DMS79 treated with DMSO at 0.1 percent for 48 hours (cell line): ENCODE measurements around the gene TIMP2.
"Not testable (repeated sequence)": the region's sequence is repeated elsewhere in the genome, so short reads cannot be mapped to it uniquely, and the experiment has no call there.

Experiments
- DNase-seq: peaks from one replicate; lab custom pipeline; 2025; lab: John Stamatoyannopoulos, UW

TIMP2 gene

DNA sequence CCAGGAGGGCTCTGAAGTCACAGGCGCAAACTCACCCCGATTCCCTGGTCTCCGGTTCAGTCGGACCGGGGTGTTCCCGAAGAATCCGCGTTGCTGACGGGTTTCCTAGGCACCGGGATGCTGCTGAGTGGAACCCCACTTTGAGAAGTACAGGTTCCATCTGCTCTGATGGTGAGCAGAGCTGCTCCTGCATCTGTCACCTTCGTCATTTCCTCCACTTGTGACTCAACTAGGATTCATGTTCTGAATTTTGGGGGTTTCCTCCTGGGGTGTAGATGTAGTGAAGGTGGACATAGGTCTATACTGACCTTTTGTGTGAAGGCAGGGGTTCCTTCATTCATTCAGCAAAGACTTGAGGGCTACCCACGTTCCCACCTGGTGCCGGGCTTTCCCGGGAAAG, 29.5 kb upstream of the TIMP2 start:
- DNase-seq, result no peak

DNA sequence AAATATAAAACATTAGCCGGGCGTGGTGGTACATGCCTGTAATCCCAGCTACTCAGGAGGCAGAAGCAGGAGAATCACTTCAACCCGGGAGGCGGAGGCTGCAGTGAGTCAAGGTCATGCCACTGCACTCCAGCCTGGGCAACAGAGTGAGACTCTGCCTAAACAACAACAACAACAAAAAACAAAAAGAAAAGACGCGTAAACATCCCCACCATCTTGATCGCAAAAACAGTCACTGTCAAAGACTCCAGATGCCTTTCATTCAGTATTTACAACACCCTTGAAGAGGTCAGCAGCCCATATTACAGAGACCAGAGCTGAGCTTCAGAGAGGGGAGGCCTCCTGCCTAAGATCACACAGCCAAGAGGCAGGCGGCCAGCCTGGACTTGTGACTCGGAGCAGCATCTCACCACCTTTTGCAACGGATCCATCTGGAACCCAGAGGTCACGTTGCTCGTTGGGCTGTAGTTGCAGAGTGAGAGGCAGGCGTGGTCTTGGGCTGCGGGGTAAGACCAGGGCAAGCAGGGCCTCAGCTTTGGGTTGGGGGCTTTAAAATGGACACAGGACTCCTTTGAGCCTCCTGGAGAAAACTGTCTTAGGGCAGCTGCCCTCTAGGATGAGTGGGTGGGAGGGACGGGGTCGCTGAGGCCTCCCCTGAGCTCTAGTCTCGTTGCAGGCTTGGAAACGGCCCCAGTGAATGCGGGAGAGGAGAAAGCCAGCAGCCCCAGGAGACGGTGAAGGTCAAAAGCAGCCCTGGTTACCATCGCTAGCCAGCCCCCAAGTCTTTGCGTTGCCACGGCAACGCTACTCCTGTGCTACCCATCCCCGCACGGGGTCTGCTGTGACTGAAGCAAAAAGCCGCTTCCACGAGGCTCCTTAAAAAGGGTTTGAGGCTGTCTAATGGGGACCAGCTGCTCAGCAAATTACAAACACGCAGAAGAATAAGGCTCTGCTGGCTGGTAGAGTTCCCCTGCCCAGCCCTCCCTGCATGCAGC, 28.5 kb upstream of the TIMP2 start:
- DNase-seq, result no peak

DNA sequence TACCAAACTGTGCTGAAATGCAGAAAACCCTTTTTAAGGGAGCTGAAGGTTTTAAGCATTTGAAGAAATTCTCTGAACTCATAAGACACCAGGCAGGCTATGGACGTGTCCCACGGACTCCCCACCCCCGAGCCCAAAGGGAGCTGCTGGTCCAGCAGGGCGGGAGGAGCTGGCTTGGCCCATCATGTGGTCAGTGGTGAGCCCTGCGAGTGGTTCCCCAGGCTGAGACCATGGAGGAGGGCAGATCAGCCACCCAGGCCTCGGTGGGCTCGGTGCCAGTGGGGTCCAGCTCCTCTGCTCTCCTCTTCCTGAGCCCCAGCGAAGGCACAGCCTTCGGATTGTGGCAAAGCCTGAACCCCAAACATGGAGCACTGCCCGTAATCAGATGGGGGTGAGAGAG, 27.5 kb upstream of the TIMP2 start:
- DNase-seq, result no peak

DNA sequence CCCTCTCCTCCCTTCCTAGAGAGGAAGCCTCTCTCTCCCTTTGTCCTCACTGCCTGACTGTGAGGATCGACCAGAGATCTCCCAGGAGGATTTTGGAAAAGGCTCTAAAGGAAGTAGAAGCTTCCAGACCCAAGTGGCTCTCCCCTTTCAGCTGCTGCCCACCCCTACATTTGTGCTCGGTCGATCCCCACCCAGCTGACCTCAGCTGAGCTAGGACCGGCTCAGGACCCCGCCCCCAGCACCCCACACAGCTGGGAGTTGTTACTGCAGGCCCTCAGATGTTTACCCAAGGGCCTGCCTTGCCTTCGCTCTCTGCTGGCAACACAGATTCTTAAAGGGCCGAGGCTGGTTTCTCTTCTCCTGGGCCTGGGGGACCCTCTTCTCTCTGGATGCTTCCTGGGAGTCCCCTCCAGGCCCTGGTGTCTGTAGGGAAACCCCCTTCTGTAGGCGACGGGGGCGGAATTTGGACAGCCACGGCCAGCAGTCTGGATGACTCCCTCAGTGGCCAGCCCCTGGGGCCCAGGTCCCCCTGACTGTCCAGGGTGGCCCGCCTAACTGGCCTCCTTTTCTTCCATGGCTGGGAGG, 26.9 kb upstream of the TIMP2 start:
- DNase-seq, result no peak

DNA sequence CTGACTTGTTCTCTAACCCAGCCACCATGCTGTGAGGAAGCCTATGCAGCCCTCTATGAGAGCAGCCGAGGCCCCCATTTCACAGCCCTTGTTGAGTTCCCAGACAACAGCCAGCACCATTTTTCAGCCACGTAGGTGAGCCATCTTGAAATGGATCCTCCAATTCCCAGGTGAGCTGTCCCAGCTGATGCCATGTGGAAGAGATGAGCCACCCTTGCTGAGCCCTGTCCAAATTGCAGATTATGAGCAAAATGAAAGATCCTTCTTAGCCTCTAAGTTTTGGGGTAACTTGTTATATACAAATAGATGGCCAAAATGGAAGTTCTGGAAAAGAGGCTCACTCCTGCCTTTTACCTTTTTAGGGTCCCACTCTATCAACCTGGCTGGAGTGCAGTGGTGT, 25.7 kb upstream of the TIMP2 start:
- DNase-seq, result no peak

DNA sequence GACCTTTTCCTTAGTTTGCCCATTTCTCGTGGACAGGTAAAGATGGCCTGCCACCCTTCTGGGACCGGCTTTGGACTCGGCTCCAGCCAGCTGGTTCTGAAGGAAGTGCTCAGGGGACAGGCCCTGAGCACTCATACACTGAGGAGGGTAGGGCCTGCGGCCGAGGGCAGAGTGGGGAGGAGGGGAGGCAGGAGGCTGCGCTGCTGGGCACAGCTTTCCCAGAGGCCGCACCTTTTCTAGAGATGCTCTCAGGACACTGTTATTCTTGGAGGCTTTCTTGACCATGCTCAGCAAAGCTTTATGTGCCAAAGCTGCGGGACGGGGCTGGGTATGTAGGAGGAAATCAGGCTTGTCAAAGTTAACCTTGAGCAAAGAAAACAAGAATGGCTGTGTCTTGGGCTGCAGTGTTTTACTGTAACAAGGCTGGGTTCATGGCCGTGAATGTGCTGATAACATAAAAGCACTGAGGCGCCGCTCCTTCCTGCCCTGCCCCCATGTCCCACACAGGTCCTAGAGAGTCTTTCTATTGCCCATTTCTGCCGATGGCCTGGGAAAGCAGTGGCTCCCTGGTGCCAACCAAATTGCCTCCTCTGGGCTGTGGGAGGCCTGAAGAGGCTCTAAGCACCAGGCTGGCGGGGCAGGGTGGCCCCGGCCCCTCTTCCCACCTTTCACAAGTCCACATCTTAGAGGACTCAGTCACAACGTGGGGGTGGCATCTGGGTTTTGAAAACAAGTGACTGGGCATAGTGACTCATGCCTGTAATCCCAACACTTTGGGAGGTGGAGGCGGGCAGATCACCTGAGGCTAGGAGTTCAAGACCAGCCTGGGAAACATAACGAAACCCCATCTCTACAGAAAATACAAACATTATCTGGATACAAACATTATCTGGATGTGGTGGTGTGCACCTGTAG, 22.3 kb upstream of the TIMP2 start:
- DNase-seq, result no peak

DNA sequence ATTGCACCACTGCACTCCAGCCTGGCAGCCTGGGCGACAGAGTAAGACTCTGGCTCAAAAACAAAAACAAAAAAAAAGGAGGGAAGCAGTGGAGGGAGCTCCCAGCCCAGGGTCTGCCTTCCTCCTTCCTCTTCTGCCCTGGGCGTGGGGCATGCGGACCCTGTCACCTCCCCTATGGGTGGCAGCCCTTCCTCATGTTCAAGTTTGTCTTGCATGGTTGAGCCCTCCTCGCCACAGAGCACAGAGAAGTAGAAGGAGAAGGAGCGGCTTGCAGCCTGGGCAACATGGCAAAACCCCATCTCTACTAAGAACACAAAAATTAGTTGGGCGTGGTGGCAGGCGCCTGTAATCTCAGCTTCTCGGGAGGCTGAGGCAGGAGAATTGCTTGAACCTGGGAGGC, 21.4 kb upstream of the TIMP2 start:
- no peak for DNase-seq

DNA sequence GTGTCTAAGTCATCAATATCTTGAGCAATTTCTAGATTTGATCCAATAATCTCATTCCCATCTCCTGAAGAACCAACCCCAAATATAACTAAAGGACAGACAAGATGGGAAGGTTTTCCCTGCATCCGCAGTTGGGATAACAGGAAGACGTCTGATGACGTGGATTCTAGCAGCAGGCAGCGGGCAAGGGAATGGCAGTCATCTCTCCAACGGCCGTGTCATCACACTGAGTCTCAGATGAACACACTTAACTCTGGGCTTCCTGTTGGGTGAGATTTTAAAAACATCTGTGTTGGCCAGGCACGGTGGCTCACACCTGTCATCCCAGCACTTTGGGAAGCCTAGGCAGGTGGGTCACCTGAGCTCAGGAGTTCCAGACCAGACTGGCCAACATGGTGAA, 20.9 kb upstream of the TIMP2 start:
- DNase-seq, result no peak

DNA sequence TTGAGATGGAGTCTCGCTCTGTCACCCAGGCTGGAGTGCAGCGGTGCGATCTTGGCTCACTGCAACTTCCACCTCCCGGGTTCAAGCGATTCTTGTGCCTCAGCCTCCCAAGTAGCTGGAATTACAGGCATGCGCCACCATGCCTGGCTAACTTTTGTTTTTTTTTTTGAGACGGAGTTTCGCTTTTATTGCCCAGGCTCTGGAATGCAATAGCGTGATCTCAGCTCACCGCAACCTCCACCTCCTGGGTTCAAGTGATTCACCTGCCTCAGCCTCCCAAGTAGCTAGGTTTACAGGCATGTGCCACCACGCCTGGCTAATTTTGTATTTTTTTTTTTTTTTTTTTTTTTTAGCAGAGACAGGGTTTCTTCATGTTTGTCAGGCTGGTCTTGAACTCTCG, 20.3 kb upstream of the TIMP2 start:
- not testable (repeated sequence) for DNase-seq

DNA sequence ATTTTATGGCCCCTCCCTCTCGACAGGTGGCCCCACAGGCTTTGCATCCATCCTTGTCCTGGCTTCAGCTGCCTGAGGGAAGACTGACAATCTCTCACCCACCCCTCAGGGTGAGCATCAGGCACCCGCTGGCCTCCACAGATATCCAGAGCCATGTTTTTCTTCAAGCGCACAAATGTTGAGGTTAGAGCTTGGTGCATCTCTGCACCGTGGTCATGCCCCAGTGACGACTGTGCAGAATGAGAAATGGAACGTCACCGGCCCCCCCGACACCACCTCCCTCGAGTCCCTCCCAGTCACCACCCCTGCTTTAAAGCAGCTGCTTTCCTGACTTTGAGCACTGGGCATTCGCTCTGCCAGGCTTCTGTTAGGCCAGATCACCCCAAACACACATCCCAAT, 19.8 kb upstream of the TIMP2 start:
- no peak for DNase-seq

DNA sequence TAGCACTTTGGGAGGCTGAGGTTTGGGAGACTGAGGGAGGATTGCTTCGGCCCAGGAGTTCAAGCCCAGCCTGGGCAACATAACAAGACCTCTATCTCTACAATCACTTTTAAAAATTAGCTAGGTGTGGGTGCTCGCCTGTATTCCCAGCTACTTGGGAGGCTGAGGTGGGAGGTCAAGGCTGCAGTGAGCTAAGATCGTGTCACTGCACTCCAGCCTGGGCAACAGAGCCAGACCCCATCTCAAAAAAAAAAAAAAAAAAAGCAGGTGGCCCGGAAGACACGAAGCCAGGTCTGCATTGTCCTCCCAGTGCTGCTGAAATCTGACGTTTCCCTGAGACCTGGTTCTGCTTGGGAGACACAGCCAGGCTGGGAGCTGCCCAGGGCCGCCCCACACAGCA, 18.8 kb upstream of the TIMP2 start:
- DNase-seq, result no peak

DNA sequence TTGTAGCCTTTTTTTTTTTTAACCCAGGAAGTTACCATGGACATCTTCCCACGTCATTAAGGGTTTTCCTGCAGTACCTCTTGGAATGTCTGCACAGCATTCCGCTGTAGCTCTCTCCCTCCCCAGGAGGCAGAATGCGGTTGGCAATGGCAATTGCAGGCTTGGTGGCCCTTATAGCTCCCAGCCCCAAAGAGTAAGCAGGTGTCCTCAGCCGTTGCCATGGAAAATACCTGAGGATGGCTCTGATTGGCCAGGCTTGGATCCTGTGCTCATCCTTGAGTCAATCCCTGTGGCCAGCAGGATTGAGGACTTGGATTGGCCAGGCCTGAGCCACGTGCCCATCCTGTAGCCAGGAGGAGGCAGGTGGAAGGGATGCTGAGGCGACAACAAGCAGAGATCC, 15.5 kb upstream of the TIMP2 start:
- DNase-seq, result no peak

DNA sequence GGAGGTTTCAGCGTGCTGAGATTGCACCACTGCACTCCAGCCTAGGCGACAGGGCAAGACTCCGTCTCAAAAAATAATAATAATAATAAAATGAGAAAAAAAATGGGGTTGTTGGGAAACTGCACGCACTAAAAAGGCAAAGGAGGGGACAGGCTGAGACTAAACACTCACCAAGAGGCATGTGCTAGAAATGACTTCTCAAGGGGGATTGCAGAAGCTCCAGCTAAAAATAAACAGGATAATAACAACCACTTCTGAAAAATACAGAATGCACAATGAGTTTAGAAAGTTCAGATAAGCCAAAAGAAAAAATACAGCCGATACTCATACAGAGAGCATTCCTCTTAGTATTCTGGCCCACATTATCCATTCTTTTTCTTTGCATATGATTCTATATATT, 15.1 kb upstream of the TIMP2 start:
- no peak for DNase-seq

DNA sequence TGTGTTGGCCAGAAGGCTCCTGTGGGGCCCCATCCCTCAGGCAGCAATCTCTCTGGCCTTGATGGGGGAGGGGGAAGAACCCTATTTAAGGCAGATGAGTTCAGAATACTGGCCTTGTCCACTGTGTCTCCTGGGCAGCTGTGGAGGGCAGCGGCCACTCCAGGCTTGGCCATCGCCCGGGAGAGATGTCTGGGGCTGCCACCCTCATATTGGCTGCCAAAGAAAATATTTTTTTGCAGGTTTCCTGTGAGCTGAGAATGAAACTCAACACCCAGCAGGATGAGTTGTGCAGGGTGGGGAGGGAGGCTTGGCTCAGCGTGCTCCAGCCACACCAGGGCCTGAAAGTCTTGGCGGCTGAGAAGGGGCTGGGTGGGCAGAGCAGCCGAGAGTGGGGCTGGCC, 14.4 kb upstream of the TIMP2 start:
- DNase-seq, result no peak

DNA sequence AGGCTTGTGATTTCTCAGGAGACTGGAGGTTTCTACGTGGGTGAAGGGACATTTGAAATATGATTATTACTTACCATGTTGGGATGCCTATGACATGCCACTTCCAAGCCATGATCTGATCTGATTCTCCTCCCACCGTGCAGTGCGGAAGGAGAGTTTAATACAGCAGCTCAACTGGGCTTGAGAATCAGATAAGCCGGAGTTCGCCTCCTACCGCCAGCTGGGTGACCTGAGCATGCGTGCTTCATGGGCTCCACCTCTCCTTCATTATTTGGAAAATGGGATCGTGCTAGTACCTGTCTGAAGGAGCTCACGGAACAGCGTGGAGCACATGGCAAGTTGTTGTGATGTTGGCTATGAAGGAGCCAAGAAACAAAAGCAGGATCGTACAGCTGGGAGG, 12.4 kb upstream of the TIMP2 start:
- no peak for DNase-seq

DNA sequence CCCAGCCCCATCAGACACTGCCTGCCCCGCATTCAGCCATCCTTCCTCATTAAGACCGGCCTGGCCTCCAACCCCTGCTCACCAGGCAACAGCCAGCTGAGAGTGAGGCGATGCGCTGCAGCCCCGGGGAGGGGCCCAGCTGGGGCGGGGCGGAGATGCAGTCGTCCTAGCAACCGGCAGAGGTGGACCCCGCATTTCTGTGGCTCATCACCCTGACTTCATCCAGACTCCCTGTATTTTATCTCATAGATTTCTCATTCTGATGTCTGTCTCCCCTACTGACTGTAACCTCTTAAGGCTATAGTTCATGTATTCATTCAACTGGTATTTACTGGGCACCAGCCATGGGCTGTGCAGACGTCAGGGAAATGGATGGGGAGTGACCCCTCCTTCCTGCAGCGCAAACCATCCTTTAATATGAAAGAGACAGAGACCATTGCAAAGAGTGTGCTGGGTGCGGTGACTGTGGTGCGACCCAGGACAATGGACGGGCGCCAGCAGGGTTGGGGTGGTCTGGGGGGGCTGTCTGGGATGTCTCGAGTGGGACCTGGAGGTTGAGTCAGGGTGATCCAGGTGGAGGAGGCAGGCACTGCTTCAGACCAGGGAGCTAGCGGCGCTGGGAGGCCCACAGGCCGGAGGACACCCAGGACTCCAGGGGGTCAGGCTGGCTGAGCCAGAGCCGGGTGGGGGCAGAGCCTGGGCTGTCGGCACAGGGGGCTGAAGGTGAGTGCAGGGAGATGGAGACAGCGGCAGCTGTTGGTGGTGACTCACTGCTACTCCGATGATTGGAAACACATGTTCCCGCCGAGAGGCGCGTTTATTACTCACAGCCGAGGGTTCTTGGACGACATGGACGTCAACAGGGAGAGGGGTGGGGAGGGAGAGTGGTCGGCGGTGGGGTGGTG, 10.5 kb upstream of the TIMP2 start:
- no peak for DNase-seq

DNA sequence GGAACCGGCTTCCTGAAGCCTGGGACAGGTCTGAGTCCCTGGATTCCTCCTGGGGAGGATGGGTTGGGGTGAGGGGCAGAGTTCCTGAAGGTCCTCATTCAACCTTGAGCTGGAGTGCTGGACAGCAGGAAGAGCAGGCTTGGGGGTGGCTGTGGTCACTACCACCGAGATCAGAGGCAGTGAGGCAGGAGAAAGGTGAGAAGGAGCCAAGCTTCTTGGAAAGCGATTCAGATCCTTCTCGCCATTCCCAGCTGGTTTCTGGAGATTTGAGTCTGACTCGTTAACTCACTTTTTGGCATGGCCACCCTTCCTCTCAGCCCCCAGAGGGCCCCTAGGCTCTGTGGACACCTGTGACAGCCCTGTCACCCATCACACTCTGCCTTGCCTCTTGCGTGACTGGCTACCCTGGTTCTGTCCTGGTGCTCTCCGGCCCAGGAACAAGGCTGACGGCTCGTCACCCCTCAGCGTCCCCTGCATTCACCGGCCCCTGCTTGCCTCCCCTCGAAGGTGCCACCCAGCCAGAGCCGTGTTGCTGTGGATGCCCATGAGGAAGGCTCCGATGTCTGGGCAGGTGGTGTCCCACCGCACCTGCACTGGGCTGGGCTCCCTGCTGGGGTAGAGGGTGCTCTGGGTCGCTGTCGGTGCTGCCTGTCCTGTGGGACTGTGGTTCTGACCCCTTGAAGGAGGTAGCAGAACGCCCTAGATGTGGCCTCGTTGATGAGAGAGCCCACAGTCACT, 9.7 kb upstream of the TIMP2 start:
- DNase-seq, result no peak

DNA sequence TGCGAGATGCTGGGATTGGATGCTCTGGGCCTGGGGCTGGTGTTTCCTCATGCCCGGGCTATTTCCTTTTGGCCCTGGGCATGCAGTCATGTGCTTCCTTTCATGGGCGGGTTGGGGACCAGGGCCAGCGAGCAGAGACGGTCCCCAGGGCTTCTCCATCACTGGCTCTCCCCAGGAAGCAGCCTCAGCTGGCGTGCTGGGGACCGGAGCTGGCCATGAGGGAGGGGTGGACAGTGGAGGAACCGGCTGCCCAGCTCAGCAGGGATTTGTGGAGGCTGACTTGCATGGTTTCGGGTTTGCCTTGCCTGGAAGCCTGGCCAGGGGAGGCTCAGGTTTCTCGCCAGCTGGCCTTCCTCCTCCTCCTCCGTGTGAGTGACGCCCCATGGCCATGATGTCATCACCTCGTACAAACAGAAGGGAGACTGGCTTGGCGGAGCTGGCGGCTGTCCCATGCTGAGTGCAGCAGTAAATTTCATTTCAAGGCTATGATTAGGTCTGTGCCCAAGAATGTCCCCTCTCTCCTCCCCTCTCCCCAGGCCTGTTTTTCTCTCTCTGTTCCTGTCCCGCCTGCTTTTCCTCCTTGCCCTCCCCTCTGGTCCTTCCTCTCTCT, 8.9 kb upstream of the TIMP2 start:
- peak; percentile 22 for DNase-seq

DNA sequence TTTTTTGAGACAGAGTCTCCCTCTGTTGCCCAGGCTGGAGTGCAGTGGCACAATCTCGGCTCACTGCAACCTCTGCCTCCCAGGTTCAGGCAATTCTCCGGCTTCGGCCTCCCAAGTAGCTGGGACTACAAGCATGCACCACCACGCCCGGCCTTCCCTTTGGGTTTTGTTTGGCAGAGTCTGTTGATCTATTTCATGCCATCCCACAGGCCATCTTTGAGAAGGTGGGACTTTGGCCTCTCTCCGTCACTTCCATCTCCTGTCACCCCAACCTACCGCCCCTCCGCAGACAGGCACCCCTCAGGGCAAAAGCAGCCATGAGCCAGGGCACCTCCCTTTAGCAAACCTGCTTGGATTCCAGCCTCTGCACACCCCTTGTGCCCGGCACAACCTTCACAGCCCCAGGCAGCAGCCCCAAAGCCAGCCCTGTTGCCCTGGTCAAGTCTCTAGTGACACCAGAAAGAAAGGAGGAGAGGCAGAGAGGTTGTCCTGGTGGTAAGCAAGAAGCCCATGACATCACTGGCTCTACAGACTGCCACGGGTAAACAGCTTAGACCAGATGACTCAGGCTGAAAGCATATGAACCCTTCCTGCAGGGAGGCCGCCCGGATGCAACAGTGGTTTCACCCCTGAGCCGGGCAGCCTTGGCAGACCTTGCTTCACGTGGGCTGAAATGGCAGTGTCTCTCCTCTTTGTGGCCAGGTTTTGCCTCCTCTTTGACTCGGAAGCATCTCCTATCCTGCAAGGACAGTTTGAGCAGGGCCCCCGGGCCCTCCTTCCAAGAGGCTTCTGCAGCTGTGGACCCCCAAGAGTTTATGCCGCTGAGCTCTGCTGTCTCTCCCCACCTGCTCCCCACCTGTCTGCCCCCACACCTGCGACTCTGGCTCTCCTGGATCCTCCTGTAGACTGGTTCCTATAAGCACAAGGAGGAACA, 8.1 kb upstream of the TIMP2 start:
- DNase-seq, result no peak
